HG03097 (cell line): Measurements from ENCODE around the gene DMBX1.

Experiments used
- ATAC-seq: cut with Tn5 transposase; IDR thresholded peaks from one replicate; pipeline ENCODE4 v1.9.1; 2021; ENCODE audit not compliant: unreplicated experiment, low FRiP score

Gene DMBX1

GRCh38 chr1:46458846-46459245 is 30.8 kb upstream of the DMBX1 start:
- no peak for ATAC-seq

GRCh38 chr1:46459315-46459714 is 30.3 kb upstream of the DMBX1 start:
- no peak for ATAC-seq

- no peak for ATAC-seq
Observed at GRCh38 chr1:46461017-46461808, 28.4 kb upstream of the DMBX1 start.

- ATAC-seq, result no peak
Observed at GRCh38 chr1:46461809-46462448, 27.7 kb upstream of the DMBX1 start.

- ATAC-seq, result no peak
Observed at GRCh38 chr1:46464013-46464548, 25.6 kb upstream of the DMBX1 start.

- no peak for ATAC-seq
Observed at GRCh38 chr1:46464915-46465314, 24.7 kb upstream of the DMBX1 start.

GRCh38 chr1:46465981-46466476 is 23.6 kb upstream of the DMBX1 start:
- no peak for ATAC-seq

- ATAC-seq, result no peak
Observed at GRCh38 chr1:46466477-46467182, 23.0 kb upstream of the DMBX1 start.

- no peak for ATAC-seq
Observed at GRCh38 chr1:46467183-46467504, 22.5 kb upstream of the DMBX1 start.

GRCh38 chr1:46469881-46470280 is 19.8 kb upstream of the DMBX1 start:
- no peak for ATAC-seq

- no peak for ATAC-seq
Observed at GRCh38 chr1:46471848-46472492, 17.7 kb upstream of the DMBX1 start.

GRCh38 chr1:46472498-46473181 is 17.0 kb upstream of the DMBX1 start:
- ATAC-seq, result no peak

GRCh38 chr1:46473991-46474390 is 15.6 kb upstream of the DMBX1 start:
- no peak for ATAC-seq

GRCh38 chr1:46474570-46474969 is 15.1 kb upstream of the DMBX1 start:
- ATAC-seq, result no peak

- no peak for ATAC-seq
Observed at GRCh38 chr1:46476673-46477072, 13.0 kb upstream of the DMBX1 start.

- no peak for ATAC-seq
Observed at GRCh38 chr1:46477153-46477929, 12.3 kb upstream of the DMBX1 start.

- ATAC-seq, result no peak
Observed at GRCh38 chr1:46478721-46479485, 10.7 kb upstream of the DMBX1 start.

GRCh38 chr1:46479744-46480350 is 9.8 kb upstream of the DMBX1 start:
- ATAC-seq, result no peak
